K562 (cell line): ENCODE measurements around the gene ITPRIPL1. TPM values are rescaled to one million over a fixed set of nuclear protein-coding genes. Genes with fewer than 3 reads are reported as not detected.
A peak's percentile ranks its signal among the peaks of the same experiment; 100 is the strongest.
"Not testable (repeated sequence)": the region's sequence is repeated elsewhere in the genome, so short reads cannot be mapped to it uniquely, and the experiment has no call there.

Source experiments
- ATAC-seq: fragments of 200-7000 bp; cut with Tn5 transposase; 3 replicates; pipeline ENCODE4 v1.9.1; 2020; ENCODE audit warnings: moderate library complexity
- BruUV-seq: library from RNA; stranded (reverse); fragments of 400-500 nt; replicated peaks from 2 replicates; lab custom pipeline; 2021; lab: Mats Ljungman, UMichigan
- CTCF ChIA-PET: fragments of 300-600 bp; formaldehyde crosslinking; extraction: SDS; loops from one replicate; lab custom pipeline; 2021; ENCODE audit warnings: low intra/inter-chr PET ratio; lab: Yijun Ruan, JAX
- POLR2A ChIA-PET: fragments of 300-600, 350-650 bp; sonication (Branson Sonifier 250); formaldehyde crosslinking; extraction: SDS; loops from one replicate; lab custom pipeline; 2021; ENCODE audit warnings: antibody characterized with exemption, inconsistent platforms; lab: Yijun Ruan, JAX
- DNase-seq, 4 experiments: peaks; one replicate each; pipeline versions ENCODE4 v3.0.0 to v3.0.0-alpha.2; 2011 to 2018; ENCODE audit warnings: low spot score in 3 of 4, mixed read lengths in 3 of 4; ENCODE audit errors: extremely low read depth in 1 of 4
- FAIRE-seq: peaks from 2 replicates; lab custom pipeline; 2011; peaks lifted over from hg19 to GRCh38; lab: Jason Lieb, UNC
- H2AFZ ChIP-seq: 2 replicates; pipeline ENCODE4 v1.6.0; 2011; ENCODE audit warnings: low read depth, low read length, control low read depth, inconsistent platforms
- H3K27ac ChIP-seq: fragments of 200-600 bp; 3 replicates; pipeline ENCODE4 v1.8.0; 2011; ENCODE audit warnings: low read depth, mild to moderate bottlenecking, control low read depth, inconsistent platforms, low read length, moderate library complexity, mixed read lengths; ENCODE audit errors: extremely low read depth
- H3K27me3 ChIP-seq, 2 experiments: fragments of 300-600 bp in 1 of 2; 2 replicates in 1 of 2; 3 replicates in 1 of 2; pipeline versions ENCODE4 v1.6.0 to v1.8.0; 2011; ENCODE audit warnings: inconsistent platforms in 2 of 2, low read length in 2 of 2, mild to moderate bottlenecking in 1 of 2, mixed read lengths in 1 of 2, moderate library complexity in 1 of 2; ENCODE audit not compliant: control insufficient read depth in 2 of 2, insufficient read depth in 2 of 2
- H3K36me3 ChIP-seq: fragments of 300-600 bp; 3 replicates; pipeline ENCODE4 v1.8.0; 2011; ENCODE audit warnings: mild to moderate bottlenecking, low read length, inconsistent platforms; ENCODE audit not compliant: control insufficient read depth, insufficient read depth
- H3K4me1 ChIP-seq, 2 experiments: fragments of 200-600 bp in 1 of 2; replicated peaks in 1 of 2; 2 replicates in 1 of 2; 3 replicates in 1 of 2; pipeline versions ENCODE4 v1.5.1 to v1.8.0; 2011; ENCODE audit warnings: inconsistent platforms in 2 of 2, low read length in 2 of 2, mild to moderate bottlenecking in 1 of 2, mixed read lengths in 1 of 2, moderate library complexity in 1 of 2; ENCODE audit not compliant: control insufficient read depth in 2 of 2, insufficient read depth in 2 of 2
- H3K4me2 ChIP-seq: 2 replicates; pipeline ENCODE4 v1.6.1; 2011; ENCODE audit warnings: low read length, control low read depth, inconsistent platforms, mixed read lengths; ENCODE audit not compliant: insufficient read depth
- H3K4me3 ChIP-seq: fragments of 200-600 bp; sonication (generic), shearing (Covaris generic); 2 replicates; pipeline ENCODE4 v1.5.1; 2016; ENCODE audit warnings: control low read depth, inconsistent platforms
- H3K79me2 ChIP-seq: fragments of 200-600 bp; 3 replicates; pipeline ENCODE4 v1.8.0; 2011; ENCODE audit warnings: low read length, inconsistent platforms; ENCODE audit not compliant: control insufficient read depth, insufficient read depth
- H3K9ac ChIP-seq, 2 experiments: 2 replicates each; pipeline versions ENCODE4 v1.6.0 to v1.6.1; 2011; ENCODE audit warnings: low read depth in 2 of 2, low read length in 2 of 2, control low read depth in 1 of 2, inconsistent platforms in 1 of 2, mild to moderate bottlenecking in 1 of 2, mixed read lengths in 1 of 2; ENCODE audit not compliant: insufficient read depth in 1 of 2
- H3K9me1 ChIP-seq: one replicate; pipeline ENCODE4 v1.6.0; 2011; ENCODE audit warnings: inconsistent platforms, mild to moderate bottlenecking, low read length, moderate library complexity; ENCODE audit not compliant: control insufficient read depth, insufficient read depth
- H3K9me3 ChIP-seq: replicated peaks from 2 replicates; pipeline ENCODE4 v1.5.1; 2011; ENCODE audit warnings: low read depth, low read length, inconsistent platforms; ENCODE audit not compliant: control insufficient read depth, insufficient read depth
- H4K20me1 ChIP-seq: replicated peaks from 2 replicates; pipeline ENCODE4 v1.6.1; 2011; ENCODE audit warnings: low read length, inconsistent platforms, mixed read lengths; ENCODE audit not compliant: control insufficient read depth, insufficient read depth
- ATF3 ChIP-seq, 2 experiments: fragments of 450-650 bp in 1 of 2; sonication (generic) in 1 of 2; formaldehyde crosslinking in 1 of 2; IDR thresholded peaks in 1 of 2; conservative IDR thresholded peaks in 1 of 2; 2 replicates each; pipeline versions ENCODE4 v1.6.1 to v1.8.1; 2016 to 2023; ENCODE audit warnings: mild to moderate bottlenecking in 2 of 2, moderate library complexity in 2 of 2, inconsistent platforms in 1 of 2, missing genetic modification reagents in 1 of 2
- CEBPG ChIP-seq, 3 experiments: fragments of 200-800 bp in 1 of 3; sonication (Bioruptor generic) in 1 of 3; sonication (generic) in 1 of 3; formaldehyde crosslinking in 1 of 3; IDR thresholded peaks in 2 of 3; conservative IDR thresholded peaks in 1 of 3; 2 replicates each; pipeline versions ENCODE4 v1.6.1 to v1.8.0; 2016 to 2022; ENCODE audit warnings: missing compliant biosample characterization in 2 of 3, missing genetic modification characterization in 2 of 3, mild to moderate bottlenecking in 1 of 3, missing genetic modification reagents in 1 of 3
- PHB ChIP-seq: fragments of 250-450 bp; sonication (Bioruptor Pico); IDR thresholded peaks from 2 replicates; pipeline ENCODE4 v1.5.0; 2021
- WGBS: fragments of 100-300 bp; shearing (Covaris generic); methylation state at CpG from one replicate; pipeline ENCODE4 v1.1.6; 2016; ENCODE audit warnings: low coverage, mixed read lengths; ENCODE audit not compliant: insufficient coverage; ENCODE audit errors: missing lambda C conversion rate; 5-methylcytosine and 5-hydroxymethylcytosine counted together
- in situ Hi-C: fragments of 300-500 bp; cut with MboI; formaldehyde crosslinking; loops from 4 replicates; pipeline ENCODE4 v1.15.0; 2018; ENCODE audit warnings: inconsistent platforms, mixed read lengths
- intact Hi-C: fragments of 100-400 bp; cut with micrococcal nuclease; formaldehyde crosslinking; loops from 2 replicates; pipeline ENCODE4 v1.14.2; 2022
- polyA plus RNA-seq, 8 experiments: library from polyadenylated mRNA; depleted of rRNA in 4 of 8; stranded (reverse) in 5 of 8; unstranded in 3 of 8; fragments of >200 nt; fragmentation: Nextera tagmentation in 2 of 8; fragmentation: Illumina TruSeq in 1 of 8; extraction: Ambion mirVana in 2 of 8; extraction: Trizol in 1 of 8; gene quantifications; 2 replicates each; pipeline versions ENCODE4 v1.2.1 to v1.2.3, GENCODE V29; 2011 to 2014; ENCODE audit warnings: inconsistent platforms in 1 of 8, missing spikeins in 1 of 8
- total RNA-seq, 7 experiments: library from RNA; depleted of rRNA in 6 of 7; stranded (reverse); fragments of >200 nt in 6 of 7; fragmentation: Illumina TruSeq in 2 of 7; extraction: Trizol in 2 of 7; gene quantifications; 2 replicates each; pipeline versions ENCODE4 v1.2.1 to v1.2.3, GENCODE V29; 2011 to 2021; ENCODE audit warnings: low replicate concordance in 1 of 7

ITPRIPL1 gene
- total and polyA plus RNA-seq, 9 of the 15 experiments (the other 6 are each of a cell fraction or from before 2014, with no cell fraction given), result 0.99 to 9.0 (median 6.4) TPM

GRCh38 chr2:96291751-96292150 lies 33.4 kb upstream of the ITPRIPL1 start:
- H3K27me3 ChIP-seq, result no peaks in the 10 kb centered on the region
- no peak overlapping the region for H2AFZ ChIP-seq
- no TSS peak for BruUV-seq
- WGBS, result 97% methylated on average over 5 of the region's 5 CpGs
- no peak overlapping the region for H3K27ac ChIP-seq
- DNase-seq (no peak), FAIRE-seq (no peak)
- H3K9me1 ChIP-seq, result no peaks in the 10 kb centered on the region
- H3K9ac ChIP-seq, result no peak overlapping the region
- H3K4me2 ChIP-seq, result no peak overlapping the region
- H3K79me2 ChIP-seq, result no peaks in the 10 kb centered on the region
- CTCF ChIA-PET, result no interaction called here
- in situ Hi-C loops (no loop called here), intact Hi-C loops (no loop called here)
- H3K9me3 ChIP-seq, result no peaks in the 10 kb centered on the region
- H3K36me3 ChIP-seq, result peaks cover 98% of the 10 kb centered on the region
- POLR2A ChIA-PET, result interaction anchor here (0.6 to 4.1 kb wide), 3 partner anchors 14 to 42 kb away, joined by 3 to 15 read pairs (median 3); partner anchors contain the start of gene SNRNP200
- no peaks in the 10 kb centered on the region for H3K4me1 ChIP-seq
- H3K4me3 ChIP-seq, result no peak overlapping the region
- peaks cover 3% of the 10 kb centered on the region; the same call in 1 of the 2 replicates for H4K20me1 ChIP-seq
- no peak for TF ChIP-seq PHB (CRISPR knock-in tag)
- TF ChIP-seq, all 486 proteins: peak for 0
- ATAC-seq, result no peak

- intact Hi-C loops; H3K4me3 ChIP-seq; H3K9ac ChIP-seq; H3K79me2 ChIP-seq; DNase-seq; FAIRE-seq; H3K4me1 ChIP-seq; H3K9me3 ChIP-seq; CTCF ChIA-PET; H3K4me2 ChIP-seq; H4K20me1 ChIP-seq; H3K27ac ChIP-seq; H3K27me3 ChIP-seq; H2AFZ ChIP-seq; BruUV-seq; ATAC-seq; in situ Hi-C loops; H3K9me1 ChIP-seq; TF ChIP-seq ATF3 (CRISPR knock-in tag; conservative IDR thresholded peaks at IDR 0.05); CEBPG (CRISPR knock-in tag; IDR thresholded peaks at IDR 0.05): not testable (repeated sequence)
- 93% methylated on average over 8 of the region's 8 CpGs for WGBS
- TF ChIP-seq ATF3 (IDR thresholded peaks at IDR 0.05) (peak; percentile 50; the same call in 1 of the 2 replicates), CEBPG (tag; conservative IDR thresholded peaks at IDR 0.05 in 1 of 2, IDR thresholded peaks at IDR 0.05 in 1 of 2) (peak in 1 of 2 experiments; percentile 42; a peak in 1 of 4 replicates)
- POLR2A ChIA-PET, result interaction anchor here (0.6 to 2.1 kb wide), 4 partner anchors 11 to 96 kb away, joined by 3 to 8 read pairs (median 5); partner anchors contain the start of gene SNRNP200
- H3K36me3 ChIP-seq, result peaks cover 98% of the 10 kb centered on the region
Measured at GRCh38 chr2:96294271-96294670, 30.8 kb upstream of the ITPRIPL1 start.
